Colonic mucosa (tissue), 4 donors: Measurements from ENCODE around the gene FARP1. TPM values are rescaled to one million over a fixed set of nuclear protein-coding genes. Genes with fewer than 3 reads are reported as not detected.
A peak's percentile ranks its signal among the peaks of the same experiment; 100 is the strongest.

Experiments used
- DNase-seq: peaks from one replicate; pipeline ENCODE4 v3.0.0-alpha.2; 2020
- H3K27ac ChIP-seq: fragments of 200-600 bp; one replicate; pipeline ENCODE4 v1.8.0; 2021
- H3K27me3 ChIP-seq: fragments of 200-600 bp; one replicate; pipeline ENCODE4 v1.8.0; 2021
- H3K36me3 ChIP-seq: fragments of 200-600 bp; one replicate; pipeline ENCODE4 v1.8.0; 2021
- H3K4me1 ChIP-seq: fragments of 200-600 bp; one replicate; pipeline ENCODE4 v1.8.0; 2021; ENCODE audit warnings: mild to moderate bottlenecking
- H3K4me3 ChIP-seq: fragments of 200-600 bp; one replicate; pipeline ENCODE4 v1.8.0; 2021
- H3K9ac ChIP-seq, 2 donors: one replicate each; pipeline ENCODE4 v1.7.0; 2013; ENCODE audit warnings: control low read depth in 2 of 2, low read depth in 2 of 2, low read length in 2 of 2
- H3K9me3 ChIP-seq: fragments of 200-600 bp; one replicate; pipeline ENCODE4 v1.8.0; 2021
- CTCF ChIP-seq: fragments of 200-600 bp; IDR thresholded peaks from one replicate; pipeline ENCODE4 v1.8.0; 2022; ENCODE audit warnings: antibody characterized with exemption, mild to moderate bottlenecking
- intact Hi-C: fragments of 100-400 bp; cut with DNase I; formaldehyde crosslinking; loops from one replicate; pipeline ENCODE4 v1.14.1; 2022
- total RNA-seq, 2 donors: library from RNA; stranded (reverse); fragmentation: NEBNext Ultra II Directional in 1 of 2; extraction: Animal tissue kit (Norgen Biotek cat#: 25700) in 1 of 2; gene quantifications; one replicate each; pipeline ENCODE4 v1.2.1, GENCODE V29; 2021
- donor health status: healthy.
- donor health status: DM: no; HTN: no; CAD: no.
- donor health status: DM: no; HTN: no; CAD: no.

FARP1 gene
- total RNA-seq, 2 donors from 2014 or later, result 39.1 to 53.5 TPM

DNA sequence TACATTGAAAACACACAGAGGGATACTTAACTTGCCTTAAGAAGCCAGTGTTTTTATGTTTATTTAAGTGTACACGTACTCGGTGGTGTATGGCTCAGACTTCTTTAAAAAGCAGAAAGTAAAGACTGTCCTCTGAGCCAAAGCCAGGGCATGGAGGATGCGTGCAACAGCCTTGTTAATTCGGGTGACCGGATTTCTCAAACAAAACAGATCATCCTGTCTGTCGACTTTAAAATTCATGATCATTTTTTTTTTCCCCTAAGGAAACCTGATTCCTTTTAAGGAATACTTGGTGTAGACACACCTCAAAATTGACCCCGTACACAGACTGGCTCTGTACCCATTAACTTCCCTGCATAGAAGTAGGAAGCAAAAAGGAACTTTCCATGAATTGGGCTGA lies 158.8 kb downstream of the FARP1 start:
- H3K4me1 ChIP-seq, result no peaks in the 10 kb centered on the region
- no peak overlapping the region for H3K9ac ChIP-seq
- H3K4me3 ChIP-seq, result no peak overlapping the region

GRCh38 chr13:98303858-98304257 lies 161.0 kb downstream of the FARP1 start:
- no peak for TF ChIP-seq CTCF
- Histone ChIP-seq H3K27ac (no peak overlapping the region), H3K9ac (no peak overlapping the region), H3K9me3 (no peaks in the 10 kb centered on the region), H3K4me3 (no peak overlapping the region), H3K27me3 (no peaks in the 10 kb centered on the region), H3K36me3 (no peaks in the 10 kb centered on the region), H3K4me1 (no peaks in the 10 kb centered on the region)
- no peak for DNase-seq
- intact Hi-C loops, result no loop called here

More for the DNA sequence above, 158.8 kb downstream of the FARP1 start:
- Histone ChIP-seq H3K9me3 (no peaks in the 10 kb centered on the region), H3K27ac (peak overlapping the region; percentile 11), H3K27me3 (no peaks in the 10 kb centered on the region), H3K36me3 (no peaks in the 10 kb centered on the region)
- TF ChIP-seq CTCF, result no peak
- no peak for DNase-seq
- intact Hi-C loops, result no loop called here

DNA sequence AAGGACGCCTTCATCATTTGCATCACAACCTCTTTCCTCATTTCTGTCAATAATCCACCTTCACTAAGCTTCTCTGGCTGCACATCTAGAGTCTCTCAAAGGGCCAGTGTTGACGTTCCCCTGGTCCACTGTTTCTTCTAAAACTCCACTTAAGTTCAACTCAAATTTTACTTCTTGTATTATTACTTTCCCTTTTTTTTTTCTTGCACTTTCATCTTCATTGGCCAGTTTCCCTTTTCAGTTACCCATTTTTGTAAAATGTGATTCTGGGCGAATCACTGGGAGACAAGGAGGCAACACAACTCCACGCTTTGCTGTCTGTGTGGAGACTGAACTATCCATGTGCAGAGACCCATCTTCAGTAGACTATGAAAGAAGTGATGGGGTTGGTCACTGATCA lies 162.8 kb downstream of the FARP1 start:
- intact Hi-C loops, result no loop called here
- no peak overlapping the region for H3K9ac ChIP-seq
- no peak overlapping the region for H3K27ac ChIP-seq
- no peak overlapping the region for H3K4me3 ChIP-seq
- H3K27me3 ChIP-seq, result no peaks in the 10 kb centered on the region
- no peaks in the 10 kb centered on the region for H3K36me3 ChIP-seq
- DNase-seq, result no peak
- no peaks in the 10 kb centered on the region for H3K9me3 ChIP-seq
- no peaks in the 10 kb centered on the region for H3K4me1 ChIP-seq
- no peak for TF ChIP-seq CTCF

DNA sequence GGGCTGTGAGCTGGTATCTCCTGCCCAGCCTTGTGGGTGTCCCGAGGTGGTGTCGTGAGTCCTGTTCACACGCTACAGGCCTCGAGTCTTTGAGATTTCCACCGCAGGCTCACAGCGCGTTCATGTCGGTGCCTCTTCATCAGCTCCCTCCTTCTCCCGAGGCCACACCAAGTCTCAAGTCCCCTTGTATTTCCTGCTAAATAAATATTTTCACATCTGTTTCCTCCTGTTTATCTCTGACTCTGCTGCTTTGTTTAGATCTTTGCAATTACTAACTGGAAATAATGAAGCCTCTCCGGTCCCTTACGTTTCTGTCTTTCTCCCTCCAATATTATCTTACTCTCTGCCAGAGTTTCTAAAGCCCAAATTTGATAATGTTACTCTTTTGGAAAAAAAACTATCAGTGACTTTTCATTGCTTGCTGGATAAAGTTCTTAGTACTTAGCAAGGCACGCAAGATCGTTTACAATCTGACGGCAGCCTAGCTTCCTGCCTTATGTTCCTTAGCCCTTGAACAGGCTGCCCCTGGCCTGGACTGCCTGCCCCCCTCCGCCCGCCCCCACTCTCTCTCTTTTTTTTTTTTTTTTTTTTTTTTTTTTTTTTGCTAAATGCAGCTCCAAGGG lies 164.7 kb downstream of the FARP1 start:
- TF ChIP-seq CTCF, result no peak
- intact Hi-C loops, result no loop called here

DNA sequence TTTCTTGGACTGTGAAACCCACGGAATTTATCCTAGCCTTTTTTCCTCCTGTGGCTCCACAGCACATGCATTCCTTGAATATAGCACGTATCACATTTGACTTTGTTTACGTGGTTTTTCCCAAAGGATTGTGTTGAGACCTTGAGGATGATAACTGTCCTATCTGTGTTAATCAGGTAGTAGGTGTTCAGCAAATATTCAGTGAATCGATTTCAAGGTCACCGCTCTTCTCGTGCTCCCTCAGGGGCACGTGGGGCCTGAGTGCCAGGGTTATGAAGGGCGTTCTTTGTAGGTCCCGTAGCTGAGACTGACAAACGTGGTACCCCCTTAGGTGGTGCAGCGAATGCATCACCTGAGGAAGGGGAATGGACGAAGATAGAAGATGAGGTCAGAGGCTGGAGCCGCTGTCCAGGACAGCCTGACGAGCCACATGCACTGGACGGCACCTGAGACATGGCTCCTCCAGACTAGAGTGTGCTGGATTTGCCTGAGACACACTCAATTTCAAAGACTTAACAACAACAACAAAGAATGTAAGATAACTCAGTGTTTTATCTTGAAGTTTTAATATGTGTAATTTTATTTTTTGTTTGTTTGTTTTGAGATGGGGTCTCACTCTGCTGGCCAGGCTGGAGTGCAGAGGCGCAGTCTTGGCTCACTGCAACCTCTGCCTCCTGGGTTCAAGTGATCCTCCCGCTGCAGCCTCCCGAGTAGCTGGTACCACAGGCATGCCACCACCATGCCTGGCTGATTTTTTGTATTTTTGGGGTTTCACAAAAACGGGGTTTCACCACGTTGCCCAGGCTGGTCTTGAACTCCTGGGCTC lies 165.4 kb downstream of the FARP1 start:
- Histone ChIP-seq H3K4me1 (no peaks in the 10 kb centered on the region), H3K4me3 (no peak overlapping the region), H3K27ac (peak overlapping the region; percentile 20), H3K9ac (no peak overlapping the region), H3K27me3 (no peaks in the 10 kb centered on the region), H3K36me3 (no peaks in the 10 kb centered on the region), H3K9me3 (no peaks in the 10 kb centered on the region)
- TF ChIP-seq CTCF, result no peak
- no peak for DNase-seq
- intact Hi-C loops, result no loop called here

More for the DNA sequence above, 164.7 kb downstream of the FARP1 start:
- Histone ChIP-seq H3K9ac (peak overlapping the region in 1 of 2 donors; percentile 19), H3K4me1 (no peaks in the 10 kb centered on the region), H3K4me3 (no peak overlapping the region), H3K27ac (peak overlapping the region; percentile 20), H3K36me3 (no peaks in the 10 kb centered on the region), H3K9me3 (no peaks in the 10 kb centered on the region), H3K27me3 (no peaks in the 10 kb centered on the region)
- no peak for DNase-seq
